SH-SY5Y (cell line): ENCODE results near the gene CDK4.

ENCODE experiments used
- GATA2 ChIP-seq: IDR thresholded peaks from 2 replicates; pipeline ENCODE4 v1.6.1; 2011; ENCODE audit warnings: mild to moderate bottlenecking, low read depth, low read length
- GATA3 ChIP-seq: IDR thresholded peaks from 2 replicates; pipeline ENCODE4 v1.6.1; 2011; ENCODE audit warnings: low read depth, mild to moderate bottlenecking, low read length, moderate library complexity

DNA sequence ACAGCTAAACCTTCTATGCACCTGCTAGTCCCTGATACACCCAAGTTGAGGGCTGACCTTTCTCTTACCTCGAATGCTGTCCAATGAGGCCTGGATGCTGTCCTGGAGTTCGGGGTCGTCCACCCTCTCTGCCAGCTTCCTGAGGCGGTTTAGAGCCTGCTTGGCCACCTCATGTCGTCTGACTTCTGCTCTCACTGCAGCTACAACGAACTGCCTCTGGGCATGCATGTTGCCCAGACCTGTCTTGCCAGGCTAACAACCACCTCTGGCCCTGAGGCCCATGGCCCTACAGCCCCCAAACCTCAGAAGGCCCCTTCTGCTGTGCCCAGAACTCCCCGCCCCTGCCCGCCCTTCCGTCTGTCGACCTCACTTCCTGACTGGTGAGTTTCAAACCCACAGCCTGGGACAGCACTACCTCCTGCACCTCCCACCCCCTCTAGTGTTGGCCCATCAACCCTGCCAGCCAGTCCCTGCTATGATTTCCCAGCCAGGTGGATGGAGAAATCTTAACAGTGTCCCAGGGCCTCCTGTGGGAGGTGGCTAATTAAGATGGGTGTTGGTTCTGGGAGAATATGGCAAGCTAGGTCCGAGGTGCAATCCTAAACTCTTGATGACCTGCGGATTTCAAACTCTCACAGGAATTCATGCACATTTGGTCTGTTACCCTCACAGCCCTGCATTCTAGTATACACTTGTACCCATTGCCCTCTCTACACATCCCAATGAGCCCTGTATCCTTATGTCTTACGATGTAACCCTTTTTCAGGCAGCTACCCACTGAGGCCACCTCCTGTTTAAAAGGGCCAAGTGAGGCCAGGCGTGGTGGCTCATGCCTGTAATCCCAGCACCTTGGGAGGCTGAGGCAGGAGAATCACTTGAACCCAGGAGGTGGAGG lies 10.0 kb downstream of the CDK4 start:
- TF ChIP-seq GATA3 (no peak), GATA2 (no peak)
